ENCODE data around the gene SLC25A1.

SLC25A1 gene

GRCh38 chr22:19178657-19179496, at the start of gene SLC25A1:
TSS of gene SLC25A1 (minus strand) at chr22:19178736. CDS start at chr22:19178673, 63 bp downstream.
- FAIRE-seq (peak; percentile 85), DNase-seq (ENCODE audit: extremely low spot score, insufficient read length, low read depth) (peak; percentile 88)

- DNase-seq (ENCODE audit: extremely low spot score, insufficient read length, low read depth) (no peak), FAIRE-seq (no peak)
Measured at GRCh38 chr22:19228179-19228578, 49.6 kb upstream of the SLC25A1 start.

GRCh38 chr22:19226428-19226827, 47.9 kb upstream of the SLC25A1 start:
- FAIRE-seq (no peak), DNase-seq (ENCODE audit: extremely low spot score, insufficient read length, low read depth) (no peak)

GRCh38 chr22:19225560-19225959, 47.0 kb upstream of the SLC25A1 start:
- no peak for FAIRE-seq
- no peak for DNase-seq (ENCODE audit: extremely low spot score, insufficient read length, low read depth)

- no peak for DNase-seq (ENCODE audit: extremely low spot score, insufficient read length, low read depth)
- FAIRE-seq, result no peak
Measured at GRCh38 chr22:19224985-19225384, 46.4 kb upstream of the SLC25A1 start.

- FAIRE-seq (no peak), DNase-seq (ENCODE audit: extremely low spot score, insufficient read length, low read depth) (no peak)
Measured at GRCh38 chr22:19224557-19224956, 46.0 kb upstream of the SLC25A1 start.

- DNase-seq (ENCODE audit: extremely low spot score, insufficient read length, low read depth) (no peak), FAIRE-seq (no peak)
Measured at GRCh38 chr22:19223617-19224016, 45.1 kb upstream of the SLC25A1 start.

GRCh38 chr22:19223110-19223509, 44.6 kb upstream of the SLC25A1 start:
- FAIRE-seq, result no peak
- DNase-seq (ENCODE audit: extremely low spot score, insufficient read length, low read depth), result no peak

- FAIRE-seq (no peak), DNase-seq (ENCODE audit: extremely low spot score, insufficient read length, low read depth) (no peak)
Measured at GRCh38 chr22:19222242-19223005, 43.9 kb upstream of the SLC25A1 start.

GRCh38 chr22:19220867-19221266, 42.3 kb upstream of the SLC25A1 start:
- FAIRE-seq, result no peak

GRCh38 chr22:19218541-19219233, 40.2 kb upstream of the SLC25A1 start:
- DNase-seq (ENCODE audit: extremely low spot score, insufficient read length, low read depth) (no peak), FAIRE-seq (no peak)

More at GRCh38 chr22:19220867-19221266, 42.3 kb upstream of the SLC25A1 start:
- DNase-seq (ENCODE audit: extremely low spot score, insufficient read length, low read depth), result no peak

GRCh38 chr22:19216579-19216978, 38.0 kb upstream of the SLC25A1 start:
- no peak for DNase-seq (ENCODE audit: extremely low spot score, insufficient read length, low read depth)
- FAIRE-seq, result no peak

- FAIRE-seq (no peak), DNase-seq (ENCODE audit: extremely low spot score, insufficient read length, low read depth) (no peak)
Measured at GRCh38 chr22:19215360-19215759, 36.8 kb upstream of the SLC25A1 start.

- FAIRE-seq (no peak), DNase-seq (ENCODE audit: extremely low spot score, insufficient read length, low read depth) (no peak)
Measured at GRCh38 chr22:19214078-19214473, 35.5 kb upstream of the SLC25A1 start.

- DNase-seq (ENCODE audit: extremely low spot score, insufficient read length, low read depth), result no peak
- FAIRE-seq, result no peak
Measured at GRCh38 chr22:19213442-19214077, 35.0 kb upstream of the SLC25A1 start.

- FAIRE-seq (no peak), DNase-seq (ENCODE audit: extremely low spot score, insufficient read length, low read depth) (no peak)
Measured at GRCh38 chr22:19213001-19213400, 34.5 kb upstream of the SLC25A1 start.

- no peak for FAIRE-seq
- DNase-seq (ENCODE audit: extremely low spot score, insufficient read length, low read depth), result no peak
Measured at GRCh38 chr22:19212302-19212870, 33.9 kb upstream of the SLC25A1 start.

GRCh38 chr22:19210188-19210587, 31.7 kb upstream of the SLC25A1 start:
- DNase-seq (ENCODE audit: extremely low spot score, insufficient read length, low read depth) (no peak), FAIRE-seq (no peak)

- no peak for DNase-seq (ENCODE audit: extremely low spot score, insufficient read length, low read depth)
- FAIRE-seq, result no peak
Measured at GRCh38 chr22:19208287-19208847, 29.8 kb upstream of the SLC25A1 start.
